Stromal cell of bone marrow (primary cell): ENCODE data around the gene TSPEAR.
"Not testable (repeated sequence)": the region's sequence is repeated elsewhere in the genome, so short reads cannot be mapped to it uniquely, and the experiment has no call there.

ENCODE experiments used
- DNase-seq: peaks from one replicate; pipeline ENCODE4 v3.0.0-alpha.2; 2012; ENCODE audit warnings: low read depth

Gene TSPEAR

GRCh38 chr21:44627181-44627822 is 84.1 kb downstream of the TSPEAR start:
- DNase-seq = not testable (repeated sequence)

GRCh38 chr21:44626673-44627143 is 84.7 kb downstream of the TSPEAR start, which contains the start of gene KRTAP10-9:
Gene KRTAP10-9, plus strand, starts transcription at chr21:44627093. Its CDS starts 79 bp downstream, at chr21:44627172.
- DNase-seq = no peak

- DNase-seq = no peak
Measured at GRCh38 chr21:44626262-44626661, 85.1 kb downstream of the TSPEAR start.

GRCh38 chr21:44625756-44626155 is 85.6 kb downstream of the TSPEAR start:
- DNase-seq = no peak

GRCh38 chr21:44623575-44623974 is 87.8 kb downstream of the TSPEAR start:
- no peak for DNase-seq

- no peak for DNase-seq
Measured at GRCh38 chr21:44619886-44620285, 91.5 kb downstream of the TSPEAR start.

- no peak for DNase-seq
Measured at GRCh38 chr21:44618909-44619308, 92.5 kb downstream of the TSPEAR start.

- DNase-seq = no peak
Measured at GRCh38 chr21:44618504-44618903, 92.9 kb downstream of the TSPEAR start.

- DNase-seq = no peak
Measured at GRCh38 chr21:44617071-44617501, 94.3 kb downstream of the TSPEAR start.

GRCh38 chr21:44616591-44616926 is 94.8 kb downstream of the TSPEAR start:
- DNase-seq = no peak

GRCh38 chr21:44615911-44616590 is 95.3 kb downstream of the TSPEAR start:
- no peak for DNase-seq

- no peak for DNase-seq
Measured at GRCh38 chr21:44615466-44615865, 95.9 kb downstream of the TSPEAR start.

GRCh38 chr21:44614961-44615391 is 96.4 kb downstream of the TSPEAR start:
- DNase-seq = no peak

GRCh38 chr21:44614161-44614631 is 97.2 kb downstream of the TSPEAR start:
- no peak for DNase-seq

GRCh38 chr21:44613386-44614155 is 97.8 kb downstream of the TSPEAR start:
- no peak for DNase-seq

- DNase-seq = no peak
Measured at GRCh38 chr21:44612669-44613229, 98.6 kb downstream of the TSPEAR start.

GRCh38 chr21:44612029-44612486 is 99.3 kb downstream of the TSPEAR start, which contains the start of gene KRTAP10-8:
Gene KRTAP10-8, plus strand, starts transcription at chr21:44612079. Its CDS starts 22 bp downstream, at chr21:44612101.
- no peak for DNase-seq

- DNase-seq = no peak
Measured at GRCh38 chr21:44611551-44611950, 99.8 kb downstream of the TSPEAR start.

GRCh38 chr21:44610157-44610843 is 101.1 kb downstream of the TSPEAR start:
- DNase-seq = not testable (repeated sequence)

GRCh38 chr21:44609193-44609592 is 102.2 kb downstream of the TSPEAR start:
- DNase-seq = no peak

- DNase-seq = no peak
Measured at GRCh38 chr21:44606495-44606894, 104.9 kb downstream of the TSPEAR start.
